Neuronal stem cell (in vitro differentiated cells): ENCODE data around the gene SLC25A3.
"Not testable (repeated sequence)": the region's sequence is repeated elsewhere in the genome, so short reads cannot be mapped to it uniquely, and the experiment has no call there.

ENCODE experiments used
- DNase-seq: peaks from one replicate; pipeline ENCODE4 v3.0.0-alpha.2; 2013; ENCODE audit warnings: low spot score
- H2AFZ ChIP-seq: one replicate; pipeline ENCODE4 v1.6.1; 2013; ENCODE audit warnings: mild to moderate bottlenecking, low read length, inconsistent platforms
- H2AK5ac ChIP-seq: 2 replicates; pipeline ENCODE4 v1.6.1; 2013; ENCODE audit warnings: low read depth, mild to moderate bottlenecking, inconsistent platforms, low read length, moderate library complexity, mixed read lengths
- H2BK120ac ChIP-seq: 2 replicates; pipeline ENCODE4 v1.6.1; 2013; ENCODE audit warnings: low read depth, mild to moderate bottlenecking, inconsistent platforms, low read length, moderate library complexity, mixed read lengths
- H2BK12ac ChIP-seq: one replicate; pipeline ENCODE4 v1.6.1; 2013; ENCODE audit warnings: low read length, inconsistent platforms
- H2BK15ac ChIP-seq: 2 replicates; pipeline ENCODE4 v1.6.1; 2013; ENCODE audit warnings: mild to moderate bottlenecking, low read length, inconsistent platforms, mixed read lengths
- H2BK5ac ChIP-seq: one replicate; pipeline ENCODE4 v1.6.1; 2013; ENCODE audit warnings: inconsistent platforms, mild to moderate bottlenecking, low read length, moderate library complexity
- H3K14ac ChIP-seq: one replicate; pipeline ENCODE4 v1.6.1; 2013; ENCODE audit warnings: low read length, inconsistent platforms
- H3K18ac ChIP-seq: 2 replicates; pipeline ENCODE4 v1.6.1; 2013; ENCODE audit warnings: low read length, inconsistent platforms
- H3K23ac ChIP-seq: 2 replicates; pipeline ENCODE4 v1.6.1; 2013; ENCODE audit warnings: low read depth, mild to moderate bottlenecking, mixed read lengths, low read length, inconsistent platforms; ENCODE audit not compliant: poor library complexity
- H3K27ac ChIP-seq: replicated peaks from 3 replicates; pipeline ENCODE4 v1.5.1; 2013; ENCODE audit warnings: low read length, inconsistent platforms
- H3K27me3 ChIP-seq, 3 experiments: 2 replicates each; pipeline ENCODE4 v1.6.1; 2013; ENCODE audit warnings: low read length in 3 of 3, mild to moderate bottlenecking in 2 of 3, inconsistent platforms in 1 of 3, low read depth in 1 of 3, mixed read lengths in 1 of 3, moderate library complexity in 1 of 3; ENCODE audit not compliant: control insufficient read depth in 3 of 3, insufficient read depth in 3 of 3
- H3K36me3 ChIP-seq, 2 donors: replicated peaks in 1 of 2; 2 replicates each; pipeline ENCODE4 v1.6.1; 2013; ENCODE audit warnings: low read length in 2 of 2; ENCODE audit not compliant: control insufficient read depth in 2 of 2, insufficient read depth in 2 of 2
- H3K4ac ChIP-seq: 2 replicates; pipeline ENCODE4 v1.6.1; 2013; ENCODE audit warnings: inconsistent platforms, mild to moderate bottlenecking, low read length, moderate library complexity
- H3K4me1 ChIP-seq, 2 donors: 1 replicate in 1 of 2; 2 replicates in 1 of 2; pipeline ENCODE4 v1.6.1; 2013; ENCODE audit warnings: low read length in 2 of 2, low read depth in 1 of 2; ENCODE audit not compliant: control insufficient read depth in 2 of 2, insufficient read depth in 1 of 2
- H3K4me2 ChIP-seq: one replicate; pipeline ENCODE4 v1.6.1; 2013; ENCODE audit warnings: mild to moderate bottlenecking, low read length, inconsistent platforms; ENCODE audit not compliant: insufficient read depth, poor library complexity, severe bottlenecking
- H3K4me3 ChIP-seq, 2 donors: 2 replicates each; pipeline ENCODE4 v1.5.1; 2013; ENCODE audit warnings: low read length in 2 of 2, mild to moderate bottlenecking in 2 of 2, inconsistent platforms in 1 of 2, moderate library complexity in 1 of 2
- H3K79me1 ChIP-seq: one replicate; pipeline ENCODE4 v1.6.1; 2013; ENCODE audit warnings: low read depth, mild to moderate bottlenecking, inconsistent platforms, low read length, moderate library complexity
- H3K9ac ChIP-seq: one replicate; pipeline ENCODE4 v1.6.1; 2013; ENCODE audit warnings: mild to moderate bottlenecking, low read depth, low read length, inconsistent platforms; ENCODE audit not compliant: poor library complexity
- H3K9me3 ChIP-seq, 2 donors: replicated peaks in 1 of 2; 2 replicates each; pipeline versions ENCODE3 to v1.6.1; 2013; ENCODE audit warnings: low read length in 2 of 2, mild to moderate bottlenecking in 2 of 2, inconsistent platforms in 1 of 2, low read depth in 1 of 2, mixed read lengths in 1 of 2, moderate library complexity in 1 of 2; ENCODE audit not compliant: control insufficient read depth in 2 of 2, insufficient read depth in 1 of 2
- H4K8ac ChIP-seq: one replicate; pipeline ENCODE4 v1.6.1; 2013; ENCODE audit warnings: low read depth, mild to moderate bottlenecking, inconsistent platforms, low read length, moderate library complexity
- H4K91ac ChIP-seq: one replicate; pipeline ENCODE4 v1.6.1; 2013; ENCODE audit warnings: low read length, low read depth, mild to moderate bottlenecking, inconsistent platforms; ENCODE audit not compliant: poor library complexity
- WGBS, 2 donors: extraction: QIAGEN DNeasy Blood & Tissue Kit; methylation state at CpG; one replicate each; pipeline ENCODE4 v1.1.7; 2013; ENCODE audit warnings: missing lambda C conversion rate in 2 of 2, mixed read lengths in 1 of 2; ENCODE audit not compliant: insufficient read length in 2 of 2, insufficient replicate concordance in 1 of 2; ENCODE audit errors: extremely low coverage in 2 of 2; 5-methylcytosine and 5-hydroxymethylcytosine counted together

Gene SLC25A3

DNA sequence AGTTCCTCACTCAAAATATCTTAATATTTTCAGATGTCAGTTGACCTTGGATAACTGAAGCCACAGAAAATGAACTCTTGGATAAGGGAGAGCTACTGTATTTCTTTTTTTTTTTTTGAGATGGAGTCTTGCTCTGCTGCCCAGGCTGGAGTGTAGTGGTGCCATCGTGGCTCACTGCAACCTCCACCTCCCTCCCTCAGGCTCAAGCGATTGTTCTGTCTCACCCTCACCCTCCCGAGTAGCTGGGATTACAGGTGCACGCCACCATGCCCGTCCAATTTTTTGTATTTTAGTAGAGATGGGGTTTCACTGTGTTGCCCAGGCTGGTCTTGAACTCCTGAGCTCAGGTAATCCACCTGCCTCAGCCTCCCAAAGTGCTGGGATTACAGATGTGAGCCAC, 3.8 kb downstream of the SLC25A3 start:
- not testable (repeated sequence) for DNase-seq, H3K14ac ChIP-seq, H4K91ac ChIP-seq, H3K9ac ChIP-seq, H2AK5ac ChIP-seq, H3K4ac ChIP-seq, H3K9me3 ChIP-seq, H3K4me2 ChIP-seq, H3K27me3 ChIP-seq, H3K79me1 ChIP-seq, H2BK15ac ChIP-seq, H2BK12ac ChIP-seq, H3K4me3 ChIP-seq, H3K18ac ChIP-seq, H2BK5ac ChIP-seq, H2BK120ac ChIP-seq, H2AFZ ChIP-seq, H3K27ac ChIP-seq, H3K23ac ChIP-seq, H4K8ac ChIP-seq
- Histone ChIP-seq H3K36me3 (peaks cover 25 to 70% of the 10 kb centered on the region in 2 donors), H3K4me1 (peaks cover 6 to 10% of the 10 kb centered on the region in 2 donors)
- no CpG with 5 or more reads among the region's 5 CpGs for WGBS, 2 donors

DNA sequence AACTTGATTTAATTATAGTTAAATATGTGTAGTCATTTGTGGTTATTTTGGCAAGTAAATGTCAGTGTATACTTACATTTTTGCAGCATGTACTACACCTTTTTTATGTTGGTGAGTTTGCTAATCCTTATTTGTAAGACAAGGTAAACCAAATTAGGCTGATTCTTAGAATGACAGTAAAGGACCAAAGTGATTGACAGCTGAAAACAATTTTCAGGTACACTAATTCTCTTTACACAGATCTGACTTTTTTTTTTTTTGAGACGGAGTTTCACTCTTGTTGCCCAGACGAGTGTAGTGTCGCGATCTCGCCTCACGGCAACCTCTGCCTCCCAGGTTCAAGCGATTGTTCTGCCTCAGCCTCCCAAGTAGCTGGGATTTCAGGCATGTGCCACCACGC, 8.4 kb downstream of the SLC25A3 start:
- Histone ChIP-seq H3K36me3 (peaks cover 30 to 81% of the 10 kb centered on the region in 2 donors), H2BK15ac (no peak overlapping the region), H3K14ac (no peak overlapping the region), H3K9ac (no peak overlapping the region), H3K4ac (no peak overlapping the region), H3K4me1 (no peaks in the 10 kb centered on the region), H2BK5ac (no peak overlapping the region), H4K8ac (no peak overlapping the region), H3K18ac (no peak overlapping the region), H2BK12ac (no peak overlapping the region), H2AK5ac (no peak overlapping the region), H3K27me3 (no peaks in the 10 kb centered on the region), H2AFZ (no peak overlapping the region), H3K27ac (no peak overlapping the region), H3K4me2 (no peak overlapping the region), H3K9me3 (no peaks in the 10 kb centered on the region), H3K4me3 (no peak overlapping the region), H3K23ac (no peak overlapping the region), H2BK120ac (no peak overlapping the region), H3K79me1 (peaks cover 2% of the 10 kb centered on the region), H4K91ac (no peak overlapping the region)
- no CpG with 5 or more reads among the region's 8 CpGs for WGBS, 2 donors
- DNase-seq = no peak

DNA sequence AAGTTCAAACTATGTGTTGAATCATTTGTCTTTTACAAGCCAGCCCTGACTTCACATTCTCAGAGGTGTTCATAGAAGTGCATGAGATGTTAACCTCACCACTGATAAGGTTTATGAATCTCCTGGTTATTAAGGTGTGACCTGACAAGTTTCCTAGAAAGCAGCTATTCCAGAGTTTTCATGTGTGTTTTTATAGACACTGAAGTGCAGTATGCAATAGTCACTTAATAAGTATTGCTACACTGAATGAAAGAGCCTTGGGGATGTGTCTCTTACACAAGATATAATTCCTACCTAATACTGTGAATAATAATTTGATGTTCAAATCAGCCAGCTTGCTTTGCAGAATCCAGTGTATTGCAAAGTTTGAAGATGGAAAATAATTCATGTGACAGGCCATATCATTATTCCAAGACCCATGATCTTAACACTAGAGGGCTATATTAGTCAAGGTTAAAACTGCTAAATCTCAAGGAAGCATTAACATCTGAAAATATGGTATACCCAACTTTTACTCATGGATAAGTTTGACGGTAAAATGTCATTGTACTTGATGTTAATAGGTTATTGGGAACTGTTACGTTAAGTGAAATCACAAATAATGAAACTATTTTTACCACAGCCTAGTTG, 13.0 kb downstream of the SLC25A3 start:
- no CpG with 5 or more reads among the region's 2 CpGs for WGBS, 2 donors
- no peak overlapping the region for H3K4me3 ChIP-seq
- no peak overlapping the region for H2BK15ac ChIP-seq
- no peaks in the 10 kb centered on the region for H3K4me1 ChIP-seq
- H3K36me3 ChIP-seq = peaks cover 12 to 38% of the 10 kb centered on the region in 2 donors
- no peak for DNase-seq
- H3K79me1 ChIP-seq = no peaks in the 10 kb centered on the region
- H3K9me3 ChIP-seq = no peaks in the 10 kb centered on the region
- no peak overlapping the region for H4K8ac ChIP-seq
- H3K18ac ChIP-seq = no peak overlapping the region
- H3K14ac ChIP-seq = no peak overlapping the region
- no peak overlapping the region for H3K23ac ChIP-seq
- no peak overlapping the region for H2AK5ac ChIP-seq
- no peak overlapping the region for H3K9ac ChIP-seq
- no peaks in the 10 kb centered on the region for H3K27me3 ChIP-seq
- H4K91ac ChIP-seq = no peak overlapping the region
- no peak overlapping the region for H3K4ac ChIP-seq
- H3K27ac ChIP-seq = no peak overlapping the region
- no peak overlapping the region for H2BK12ac ChIP-seq
- H3K4me2 ChIP-seq = no peak overlapping the region
- no peak overlapping the region for H2BK5ac ChIP-seq
- no peak overlapping the region for H2BK120ac ChIP-seq
- H2AFZ ChIP-seq = no peak overlapping the region

DNA sequence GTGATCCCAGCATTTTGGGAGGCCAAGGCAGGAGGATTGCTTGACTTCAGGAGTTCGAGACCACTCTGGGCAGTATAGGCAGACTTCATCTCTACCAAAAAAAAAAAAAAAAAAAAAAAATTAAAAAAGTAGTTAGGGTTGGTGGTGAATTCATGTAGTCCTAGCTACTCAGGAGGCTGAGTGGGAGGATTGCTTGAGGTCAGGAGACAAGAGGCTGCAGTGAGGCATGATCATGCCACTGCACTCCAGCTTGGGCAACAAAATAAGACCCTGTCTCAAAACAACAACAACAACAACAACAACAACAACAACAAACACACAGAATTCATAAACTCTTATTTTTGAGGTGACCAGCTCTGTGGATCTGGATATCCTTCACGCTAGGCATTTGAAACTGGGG, 17.1 kb downstream of the SLC25A3 start:
- H4K91ac ChIP-seq = no peak overlapping the region

More for the DNA sequence above, 17.1 kb downstream of the SLC25A3 start:
- no peak overlapping the region for H2AK5ac ChIP-seq
- H3K23ac ChIP-seq = no peak overlapping the region
- H3K18ac ChIP-seq = no peak overlapping the region
- no peak overlapping the region for H3K14ac ChIP-seq
- H2BK120ac ChIP-seq = no peak overlapping the region
- no peaks in the 10 kb centered on the region for H3K27me3 ChIP-seq
- H3K36me3 ChIP-seq = peaks cover 0 to 11% of the 10 kb centered on the region in 2 donors
- H3K4me1 ChIP-seq = no peaks in the 10 kb centered on the region
- no peak overlapping the region for H3K4me3 ChIP-seq
- H3K9me3 ChIP-seq = no peaks in the 10 kb centered on the region
- no peak overlapping the region for H3K9ac ChIP-seq
- H4K8ac ChIP-seq = no peak overlapping the region
- no CpG with 5 or more reads among the region's 2 CpGs for WGBS, 2 donors
- H2BK5ac ChIP-seq = no peak overlapping the region
- H2AFZ ChIP-seq = no peak overlapping the region
- no peak overlapping the region for H3K4me2 ChIP-seq
- no peak for DNase-seq
- no peaks in the 10 kb centered on the region for H3K79me1 ChIP-seq
- H2BK12ac ChIP-seq = no peak overlapping the region
- H2BK15ac ChIP-seq = no peak overlapping the region
- no peak overlapping the region for H3K27ac ChIP-seq
- H3K4ac ChIP-seq = no peak overlapping the region
